Measurements from ENCODE around the gene ACVR1.

- TF ChIP-seq HNRNPLL (IDR thresholded peaks at IDR 0.05; ENCODE audit: low read depth, low read length, poor library complexity, severe bottlenecking), result no peak
- no peak for TF ChIP-seq CTCF (IDR thresholded peaks at IDR 0.05 in 2 of 3, conservative IDR thresholded peaks at IDR 0.05 in 1 of 3; ENCODE audit: insufficient read depth in 2 of 3, low read depth in 1 of 3, low read length in 3 of 3)
- no peak for TF ChIP-seq ZNF184 (CRISPR knock-in tag; IDR thresholded peaks at IDR 0.05)
- TF ChIP-seq SMARCA4 (IDR thresholded peaks at IDR 0.05), result no peak
- TF ChIP-seq ZNF75A (CRISPR knock-in tag; IDR thresholded peaks at IDR 0.05), result no peak
- TF ChIP-seq ZNF140 (CRISPR knock-in tag; IDR thresholded peaks at IDR 0.05), result no peak
- TF ChIP-seq ARNT (IDR thresholded peaks at IDR 0.05), result no peak
- no peak for TF ChIP-seq E2F8 (IDR thresholded peaks at IDR 0.05; ENCODE audit: low read depth, partially characterized antibody)
- no peak for TF ChIP-seq TFE3 (CRISPR knock-in tag; IDR thresholded peaks at IDR 0.05)
- TF ChIP-seq HDGF (IDR thresholded peaks at IDR 0.05), result no peak
- TF ChIP-seq GATA2 (CRISPR knock-in tag; IDR thresholded peaks at IDR 0.05), result no peak
- TF ChIP-seq SP1 (CRISPR knock-in tag; IDR thresholded peaks at IDR 0.05), result no peak
Measured at GRCh38 chr2:157749684-157750083, 126.4 kb downstream of the ACVR1 start.

All from K562 (cell line).